ENCODE measurements around the gene WDR20.
"Not testable (repeated sequence)": the region's sequence is repeated elsewhere in the genome, so short reads cannot be mapped to it uniquely, and the experiment has no call there.

Gene WDR20

GRCh38 chr14:102172021-102172272 lies 32.2 kb downstream of the WDR20 start:
- DNase-seq: not testable (repeated sequence)

- not testable (repeated sequence) for DNase-seq
Measured at GRCh38 chr14:102172721-102173120, 33.0 kb downstream of the WDR20 start.

- no peak for DNase-seq
Measured at GRCh38 chr14:102177161-102177560, 37.5 kb downstream of the WDR20 start.

GRCh38 chr14:102178806-102179205 lies 39.1 kb downstream of the WDR20 start:
- no peak for DNase-seq

- no peak for DNase-seq
Measured at GRCh38 chr14:102180248-102180998, 40.7 kb downstream of the WDR20 start.

DNA sequence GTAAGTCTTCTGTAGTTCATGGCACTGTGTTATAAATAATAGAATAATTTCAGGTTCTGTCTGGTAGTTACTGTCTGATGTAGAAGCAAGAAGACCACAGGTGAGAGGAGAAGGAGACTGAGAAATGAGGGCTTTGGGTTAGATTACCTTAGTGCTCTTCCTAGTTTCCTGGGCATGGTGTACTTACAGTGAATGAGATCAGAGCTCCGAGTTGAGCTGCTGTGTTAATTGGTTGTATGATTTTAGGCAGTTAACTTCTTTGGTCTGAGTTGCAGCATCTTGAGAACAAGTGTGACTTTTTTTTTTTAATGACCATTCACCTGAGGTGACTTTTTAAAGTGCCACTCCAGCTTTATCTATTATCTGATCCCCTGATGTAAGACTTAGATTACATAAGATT lies 41.5 kb downstream of the WDR20 start:
- no peak for DNase-seq

- no peak for DNase-seq
Measured at GRCh38 chr14:102182190-102182589, 42.5 kb downstream of the WDR20 start.

GRCh38 chr14:102182936-102183619 lies 43.4 kb downstream of the WDR20 start:
- peak; percentile 26 for DNase-seq

DNA sequence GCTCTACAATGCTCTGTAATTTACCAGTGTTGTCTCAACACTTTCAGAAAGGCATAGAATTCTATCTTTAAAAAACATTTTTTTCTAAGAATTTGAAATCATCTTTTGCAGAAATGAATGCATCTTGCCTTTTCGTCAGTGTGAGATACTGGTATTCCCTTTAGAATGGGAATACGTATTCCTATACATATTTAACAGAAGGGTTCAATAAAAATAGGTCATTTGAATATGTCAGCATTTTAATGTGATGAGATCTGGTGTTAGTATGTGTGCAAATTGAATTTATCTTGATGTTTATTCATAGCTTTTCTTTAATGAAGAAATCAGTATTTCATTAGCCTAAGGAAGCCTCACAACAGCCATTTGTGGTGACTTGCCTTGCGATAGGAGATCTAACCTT lies 44.2 kb downstream of the WDR20 start:
- DNase-seq: no peak

- DNase-seq: peak; percentile 96
Measured at GRCh38 chr14:102184316-102185035, 44.8 kb downstream of the WDR20 start.

- DNase-seq: no peak
Measured at GRCh38 chr14:102185360-102185759, 45.7 kb downstream of the WDR20 start.

GRCh38 chr14:102187044-102187443 lies 47.3 kb downstream of the WDR20 start:
- no peak for DNase-seq

DNA sequence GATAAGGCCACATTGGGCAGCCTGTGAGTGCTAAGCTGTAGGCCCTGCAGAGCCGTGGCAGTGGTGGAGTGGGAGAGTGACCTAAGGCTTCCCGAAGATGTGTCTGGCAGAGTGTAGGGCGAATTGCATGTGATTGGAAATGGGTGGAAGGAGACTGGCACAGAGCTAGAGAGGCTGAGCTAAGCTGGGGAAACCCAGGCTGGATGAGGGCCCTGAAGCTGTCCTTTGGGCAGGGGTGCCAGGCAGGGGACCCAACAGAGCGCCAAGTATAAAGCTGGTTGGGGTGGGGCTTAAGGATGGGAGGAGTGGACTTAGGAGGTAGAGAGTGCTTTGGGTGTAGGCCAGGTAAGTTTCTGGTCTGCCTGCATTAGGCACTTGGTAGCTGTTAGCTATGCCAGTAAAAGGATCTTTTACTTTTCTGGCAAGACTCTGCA lies 47.9 kb downstream of the WDR20 start:
- DNase-seq: no peak

GRCh38 chr14:102188187-102188586 lies 48.5 kb downstream of the WDR20 start:
- DNase-seq: no peak

DNA sequence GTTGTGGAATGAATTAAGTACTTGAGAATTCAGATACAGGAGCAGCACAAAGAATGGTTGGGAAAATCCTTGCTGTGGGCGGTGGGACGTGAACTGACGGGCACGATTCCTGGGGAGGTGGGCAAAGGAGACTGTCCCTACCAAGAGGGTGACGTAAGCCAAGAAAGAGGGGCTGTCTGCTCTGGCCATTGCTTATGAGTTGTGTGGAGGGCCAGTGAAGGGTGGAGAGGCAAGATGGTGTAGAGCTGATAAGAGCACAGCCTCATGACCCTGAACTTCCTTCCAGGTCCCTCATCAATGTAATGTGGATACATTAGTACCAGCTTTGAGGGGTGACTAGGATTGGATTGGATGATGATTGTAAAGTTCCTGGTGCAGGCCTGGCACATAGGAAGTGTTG lies 50.2 kb downstream of the WDR20 start:
- no peak for DNase-seq

DNA sequence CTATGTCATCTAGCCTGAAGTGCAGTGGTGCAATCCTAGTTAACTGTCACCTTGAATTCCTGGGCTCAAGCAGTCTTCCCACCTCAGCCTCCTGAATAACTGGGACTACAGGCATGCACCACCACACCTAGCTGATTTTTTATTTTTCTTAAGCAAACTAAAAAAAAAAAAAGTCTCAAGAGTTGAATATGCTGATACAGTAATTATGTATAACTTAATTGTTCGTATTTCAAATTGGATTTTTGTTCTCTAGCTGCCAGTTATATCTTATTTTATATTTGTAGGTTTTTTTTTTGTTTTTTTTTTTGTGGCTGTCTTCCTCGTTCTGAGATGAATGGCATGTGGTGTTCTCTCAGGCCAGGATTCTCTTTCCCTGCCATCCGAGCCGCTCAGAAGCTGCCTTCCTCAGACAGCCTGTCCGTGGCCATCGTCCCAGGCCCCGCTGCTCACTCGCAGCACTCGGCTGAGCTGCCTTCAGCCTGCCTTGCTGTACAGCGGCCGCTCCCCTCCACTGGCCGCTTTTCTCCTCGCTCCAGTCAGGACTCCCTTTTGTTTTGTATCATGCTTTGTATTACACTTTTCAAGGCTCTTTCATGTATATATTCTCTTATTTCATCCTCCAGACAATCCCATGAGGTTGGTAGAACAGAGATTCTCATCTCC lies 53.3 kb downstream of the WDR20 start:
- peak; percentile 47 for DNase-seq

DNA sequence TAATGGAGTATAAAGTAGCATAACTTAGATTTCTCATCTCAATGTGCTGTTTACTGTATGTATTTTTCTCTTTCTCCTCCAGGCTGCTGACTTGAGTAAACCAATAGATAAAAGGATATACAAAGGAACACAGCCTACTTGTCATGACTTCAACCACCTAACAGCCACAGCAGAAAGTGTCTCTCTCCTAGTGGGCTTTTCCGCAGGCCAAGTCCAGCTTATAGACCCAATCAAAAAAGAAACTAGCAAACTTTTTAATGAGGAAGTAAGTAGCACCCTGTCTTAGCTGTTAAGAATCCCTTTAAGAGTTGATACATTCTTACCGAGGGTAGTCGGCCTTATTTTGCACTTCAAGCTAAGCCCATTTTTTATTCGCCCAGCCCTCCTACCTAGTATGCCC lies 55.2 kb downstream of the WDR20 start:
- DNase-seq: no peak

DNA sequence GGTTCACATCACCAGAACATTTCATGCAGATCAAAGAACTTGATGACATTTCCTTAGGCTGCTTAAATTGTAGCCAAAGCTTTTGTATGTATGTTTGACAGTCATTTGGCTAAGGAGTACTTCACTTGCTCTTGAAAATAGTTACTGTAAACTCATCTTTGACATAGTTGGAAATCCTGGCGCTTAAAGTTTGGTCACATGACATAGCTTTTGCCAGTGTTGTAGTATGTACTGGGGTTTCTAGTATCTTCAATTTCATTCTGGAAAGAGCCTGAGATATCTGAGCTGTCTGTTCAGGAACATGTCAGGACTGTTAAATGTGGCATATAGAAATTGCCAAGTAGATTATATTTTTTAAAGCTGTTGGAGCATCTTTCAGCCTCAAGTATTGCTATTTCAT lies 55.7 kb downstream of the WDR20 start:
- no peak for DNase-seq

DNA sequence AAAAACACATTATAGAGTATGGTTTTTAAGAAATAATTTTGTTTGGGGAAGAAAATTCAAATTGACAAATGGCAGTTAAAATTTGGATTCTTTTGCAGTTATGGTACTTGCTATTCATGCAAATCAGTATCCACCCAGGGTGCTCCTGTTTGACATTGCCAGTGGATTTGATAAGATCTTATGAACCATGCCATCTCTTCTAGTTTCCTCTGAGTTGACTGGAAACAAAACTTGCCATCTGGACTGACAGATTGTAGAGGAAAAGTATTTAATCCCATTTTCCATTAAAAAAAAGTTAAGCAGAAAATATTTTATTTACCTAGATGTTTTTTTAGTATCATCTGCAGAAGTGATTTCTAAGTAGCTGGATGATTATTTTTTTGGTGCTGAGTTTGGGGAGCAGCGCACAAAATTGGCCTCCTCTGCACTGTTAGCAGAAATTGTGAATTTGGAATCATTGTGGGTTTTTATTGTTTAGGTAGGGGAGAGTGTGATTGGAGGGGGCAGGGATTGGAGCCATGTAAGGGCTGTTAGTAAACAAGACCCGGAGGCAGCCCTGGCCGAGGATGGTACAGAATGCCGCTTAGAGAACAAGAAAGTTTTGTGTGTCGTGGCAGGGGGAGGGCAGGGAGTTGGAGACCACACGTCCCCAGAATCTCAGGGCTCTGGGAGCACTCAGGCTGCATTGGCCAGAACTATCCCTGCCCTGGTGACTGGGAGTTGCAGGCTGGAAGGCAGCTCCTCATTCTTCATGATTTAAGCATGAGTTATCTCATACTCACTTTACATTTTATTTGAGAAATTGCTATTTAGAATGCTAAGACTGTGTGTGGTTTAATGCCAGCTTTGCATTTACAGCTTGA lies 56.6 kb downstream of the WDR20 start:
- no peak for DNase-seq

- no peak for DNase-seq
Measured at GRCh38 chr14:102196902-102197230, 57.2 kb downstream of the WDR20 start.

DNA sequence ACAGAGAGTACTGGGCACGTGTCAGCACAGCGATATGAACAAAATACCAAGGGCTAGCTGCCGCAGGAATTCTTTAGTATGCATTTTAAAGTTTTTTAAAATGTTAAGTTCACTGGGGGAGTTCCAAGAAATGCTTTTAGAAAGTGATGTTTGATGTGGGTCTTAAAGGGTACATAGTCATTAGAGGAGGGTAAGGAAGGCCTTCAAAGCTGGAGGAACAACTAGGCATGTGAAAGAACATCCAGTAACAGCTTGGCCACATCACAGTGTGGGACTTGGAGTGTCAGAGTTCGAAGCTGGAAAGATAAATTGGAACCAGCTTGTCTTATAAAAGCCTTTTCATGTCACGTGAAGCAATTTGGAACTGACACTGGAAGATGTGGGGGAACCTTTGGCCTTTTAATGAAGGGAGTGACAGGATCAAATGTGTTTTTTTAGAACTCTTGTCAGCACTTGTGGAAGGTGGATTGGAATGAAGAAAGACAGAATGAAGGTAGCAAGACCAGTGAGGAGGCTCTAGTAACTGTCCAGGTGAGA lies 57.7 kb downstream of the WDR20 start:
- no peak for DNase-seq

GRCh38 chr14:102200690-102201352 lies 61.1 kb downstream of the WDR20 start:
- no peak for DNase-seq
